AG09319 (cell line): Measurements from ENCODE around the gene SCN1A.
A peak's percentile ranks its signal among the peaks of the same experiment; 100 is the strongest.

Experiments used
- DNase-seq: peaks from one replicate; pipeline ENCODE4 v3.0.0-alpha.2; 2010; ENCODE audit warnings: low read depth; ENCODE audit errors: extremely low read depth
- CTCF ChIP-seq: IDR thresholded peaks from 2 replicates; pipeline ENCODE4 v1.5.1; 2011; ENCODE audit warnings: low read depth, mild to moderate bottlenecking, inconsistent platforms, low read length, moderate library complexity

The SCN1A gene

GRCh38 chr2:166127217-166128155 lies at the start of gene SCN1A:
Gene SCN1A, minus strand, starts transcription at chr2:166128020. Its CDS starts 54,399 bp downstream, at chr2:166073621.
- DNase-seq: peak; percentile 20
- peak; percentile 51 for TF ChIP-seq CTCF

- no peak for TF ChIP-seq CTCF
- DNase-seq: no peak
Observed at GRCh38 chr2:166173263-166173662, 45.4 kb upstream of the SCN1A start.

GRCh38 chr2:166171216-166171615 lies 43.4 kb upstream of the SCN1A start:
- no peak for DNase-seq
- TF ChIP-seq CTCF: no peak

GRCh38 chr2:166170356-166170755 lies 42.5 kb upstream of the SCN1A start:
- no peak for DNase-seq
- no peak for TF ChIP-seq CTCF

- DNase-seq: no peak
- no peak for TF ChIP-seq CTCF
Observed at GRCh38 chr2:166167449-166167848, 39.6 kb upstream of the SCN1A start.

GRCh38 chr2:166163775-166164174 lies 36.0 kb upstream of the SCN1A start:
- DNase-seq: no peak
- no peak for TF ChIP-seq CTCF

GRCh38 chr2:166158546-166158945 lies 30.7 kb upstream of the SCN1A start:
- TF ChIP-seq CTCF: no peak
- DNase-seq: no peak
